SKM-1 (cell line): ENCODE results near the gene DNMT3A.

Experiments
- DNase-seq: peaks from one replicate; lab custom pipeline; 2025; ENCODE audit not compliant: unreplicated experiment; lab: John Stamatoyannopoulos, UW

Gene DNMT3A

DNA sequence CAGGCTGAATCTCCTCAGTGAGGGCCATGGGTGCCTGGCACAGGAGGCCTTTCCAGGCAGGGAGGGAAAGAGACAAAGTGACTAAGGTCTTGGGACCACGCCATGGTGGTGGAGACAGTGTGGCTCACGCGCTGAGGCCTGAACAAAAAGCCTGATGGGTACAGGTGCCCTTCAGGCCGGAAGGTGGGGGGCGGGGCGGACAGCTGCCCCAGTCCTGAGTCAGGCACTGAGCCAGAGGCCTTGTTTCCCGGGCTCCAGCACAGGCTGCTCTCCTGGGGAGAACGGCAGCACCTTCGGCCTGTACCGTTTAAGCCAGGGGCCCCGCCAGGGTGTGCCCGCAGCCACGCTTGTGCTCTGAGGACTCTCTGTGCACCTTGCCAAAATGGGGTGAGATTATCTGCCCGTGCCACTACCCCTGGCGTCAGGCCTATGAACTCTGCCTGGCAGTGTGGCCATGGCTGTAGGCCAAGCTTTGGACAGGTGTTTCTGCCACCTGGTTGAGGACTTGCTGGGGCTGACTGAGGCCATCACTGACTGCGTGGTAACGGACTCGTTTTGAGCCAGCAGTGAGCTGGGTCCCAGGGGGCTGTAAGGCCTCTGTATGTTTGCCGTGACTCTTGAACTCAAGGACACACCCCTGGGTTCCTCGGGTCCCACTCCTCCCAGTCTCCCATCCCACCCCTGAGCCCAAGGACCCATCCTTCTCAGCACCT is 31.7 kb upstream of the DNMT3A start:
- DNase-seq = no peak

DNA sequence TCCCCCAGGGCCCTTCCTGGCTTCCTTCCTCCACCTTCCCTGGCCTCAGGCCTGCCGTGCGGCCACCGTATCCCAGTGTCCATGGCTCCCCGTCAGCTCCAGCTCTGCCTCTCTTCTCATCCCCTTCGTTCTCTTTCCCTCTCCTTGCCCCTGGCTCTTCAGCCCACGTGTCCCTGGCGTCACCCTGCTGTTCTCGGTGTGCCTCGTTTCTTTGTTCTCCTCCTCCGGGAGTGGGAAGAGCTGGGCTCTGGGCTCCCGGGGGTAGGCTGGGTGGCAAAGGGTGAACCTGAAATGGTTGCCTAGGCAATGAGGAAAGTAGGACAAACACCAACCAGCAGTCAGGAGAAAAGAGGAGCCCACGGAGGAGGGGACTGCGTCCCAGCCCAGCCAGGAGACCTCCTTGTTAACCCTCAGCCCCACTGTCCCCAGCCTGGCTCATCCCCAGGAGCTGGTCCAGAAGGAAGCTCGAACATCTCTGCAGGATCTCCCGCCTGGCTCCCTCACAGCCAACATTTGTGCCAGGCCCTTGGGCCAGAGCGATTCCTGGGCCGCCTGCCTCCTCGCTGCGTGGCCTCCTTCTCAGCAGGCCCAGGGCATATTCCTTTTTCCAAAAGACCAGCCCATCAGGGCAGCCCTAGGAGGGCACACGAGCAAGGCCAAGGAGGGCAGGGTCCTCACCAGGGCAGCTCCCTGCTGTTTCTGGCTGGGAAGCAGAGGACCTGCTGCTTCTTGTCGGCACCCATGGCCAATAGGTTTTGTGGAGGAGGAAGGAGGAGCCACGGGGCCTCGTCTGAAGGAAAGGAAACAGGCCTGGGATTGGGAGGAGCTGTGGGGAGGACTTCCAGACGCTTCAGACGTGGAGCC is 30.9 kb upstream of the DNMT3A start:
- no peak for DNase-seq

DNA sequence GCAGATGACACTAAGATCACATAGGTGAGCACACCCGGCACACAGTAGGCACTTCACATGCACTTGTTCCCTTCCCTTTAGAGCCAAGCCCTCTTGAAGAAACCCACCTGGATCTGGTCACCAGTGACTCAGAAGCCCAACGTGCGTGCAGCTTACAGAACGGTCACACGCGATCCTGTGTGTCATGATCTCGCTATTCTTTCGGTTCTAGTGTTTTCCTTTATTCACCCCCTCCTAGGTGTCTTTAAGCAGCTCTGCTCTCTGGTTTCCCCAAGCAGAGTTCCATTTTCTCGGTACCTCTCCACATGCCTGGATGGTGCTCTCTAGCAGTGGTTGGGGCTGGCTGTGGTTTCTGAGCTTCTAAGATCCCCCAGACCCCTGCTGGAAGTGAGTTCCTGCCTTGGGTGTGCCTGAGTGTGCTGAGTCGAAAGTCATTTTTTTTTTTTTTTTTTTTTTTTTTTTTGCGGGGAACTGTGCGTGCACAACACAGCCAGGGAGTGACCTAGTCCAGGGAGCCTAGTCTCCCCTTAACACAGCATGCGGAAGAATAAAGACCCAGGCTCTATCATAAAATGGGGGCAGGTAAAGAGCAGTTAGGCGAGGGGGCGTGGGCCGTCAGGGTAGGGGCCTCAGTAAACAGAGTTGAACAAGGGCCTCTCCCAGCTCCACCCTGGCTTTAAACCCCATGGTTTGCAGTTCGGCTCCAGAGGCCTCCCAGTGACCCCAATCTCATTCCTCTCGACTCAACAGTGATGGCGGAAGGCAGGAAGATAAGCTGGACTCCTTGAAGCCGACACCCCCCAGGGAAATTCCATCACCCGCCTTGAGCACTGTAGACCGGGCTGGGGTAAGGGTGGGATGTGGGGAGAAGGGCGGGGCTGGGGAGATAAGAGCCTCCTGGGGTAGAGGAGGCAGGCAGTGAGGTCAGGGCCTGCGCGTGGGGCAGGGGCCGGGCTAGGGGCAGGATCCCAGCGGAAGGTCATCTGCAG is 29.8 kb upstream of the DNMT3A start:
- no peak for DNase-seq

DNA sequence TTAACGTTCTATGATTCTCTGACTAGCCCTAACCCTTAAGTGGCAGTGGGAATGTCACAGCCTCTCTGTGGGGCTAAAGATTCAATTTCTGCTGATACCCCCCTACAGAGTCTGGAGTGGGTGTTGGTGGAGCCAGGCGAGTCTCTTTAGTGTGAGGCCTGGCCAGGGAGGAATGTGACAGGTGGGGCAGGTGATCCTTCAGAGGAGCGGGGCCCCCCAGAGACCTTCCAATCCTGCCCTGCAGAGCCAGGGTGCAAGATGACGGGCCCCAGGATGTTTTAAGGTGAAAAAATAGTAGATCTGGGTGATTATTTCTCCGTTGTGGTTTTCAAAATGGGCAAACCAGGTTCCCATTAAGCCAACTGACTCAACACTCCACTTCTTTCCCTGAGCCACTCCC is 28.2 kb upstream of the DNMT3A start:
- no peak for DNase-seq

DNA sequence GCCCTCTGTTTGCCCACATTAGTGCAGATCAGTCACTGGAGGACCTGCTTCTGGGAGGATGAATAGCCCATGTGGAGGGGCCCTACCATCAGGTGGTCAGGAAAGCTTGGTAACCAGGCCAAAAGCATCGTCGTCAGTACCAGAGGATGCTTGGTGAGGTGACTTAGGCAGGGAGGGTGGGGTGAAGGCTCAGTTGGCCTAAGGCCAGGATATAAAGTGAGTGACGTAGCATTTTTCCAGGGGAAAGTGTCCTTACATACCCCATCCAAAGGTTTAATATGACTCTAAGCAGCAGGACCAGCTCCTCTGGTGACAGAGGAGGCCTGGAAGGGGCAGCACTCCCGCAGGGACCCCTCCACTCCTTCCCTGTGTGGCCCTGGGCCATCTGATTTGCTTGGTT is 27.7 kb upstream of the DNMT3A start:
- no peak for DNase-seq

DNA sequence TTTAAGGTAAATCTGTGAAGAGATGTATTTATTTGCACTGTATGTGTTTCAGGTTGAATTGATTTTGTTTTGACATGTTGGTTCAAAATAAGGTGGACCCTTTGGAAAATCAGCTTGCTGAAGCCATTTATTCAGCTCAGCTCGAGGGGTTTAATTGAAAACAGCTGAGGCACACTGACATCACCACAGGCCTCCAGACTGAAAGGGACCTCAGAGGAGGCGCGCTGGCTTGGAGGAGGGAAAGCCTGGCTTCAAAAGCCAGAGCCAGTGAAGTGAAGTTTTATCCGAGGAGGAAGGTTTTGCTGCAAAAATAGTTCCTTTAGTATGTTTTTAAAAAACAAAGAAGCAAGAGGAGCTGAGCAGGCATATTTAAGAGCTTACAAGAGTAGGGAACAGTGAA is 26.9 kb upstream of the DNMT3A start:
- no peak for DNase-seq

DNA sequence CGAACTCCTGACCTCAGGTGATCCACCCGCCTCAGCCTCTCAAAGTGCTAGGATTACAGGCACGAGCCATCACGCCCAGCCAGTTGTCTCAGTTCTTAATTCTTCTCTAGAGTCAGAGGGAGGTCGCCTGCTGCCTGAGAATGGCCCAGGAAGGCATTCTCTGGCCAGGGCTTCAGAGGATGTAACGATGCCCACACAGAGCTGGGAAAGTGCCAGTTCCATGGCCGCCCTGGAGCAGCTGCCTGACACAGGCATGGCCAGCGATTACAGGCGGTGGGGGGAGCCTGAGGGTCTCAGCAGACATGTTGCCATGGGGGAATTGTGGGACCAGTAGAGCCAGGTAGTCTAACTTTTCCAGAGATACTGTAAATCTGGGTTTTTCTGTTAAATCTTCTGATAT is 25.6 kb upstream of the DNMT3A start:
- no peak for DNase-seq

DNA sequence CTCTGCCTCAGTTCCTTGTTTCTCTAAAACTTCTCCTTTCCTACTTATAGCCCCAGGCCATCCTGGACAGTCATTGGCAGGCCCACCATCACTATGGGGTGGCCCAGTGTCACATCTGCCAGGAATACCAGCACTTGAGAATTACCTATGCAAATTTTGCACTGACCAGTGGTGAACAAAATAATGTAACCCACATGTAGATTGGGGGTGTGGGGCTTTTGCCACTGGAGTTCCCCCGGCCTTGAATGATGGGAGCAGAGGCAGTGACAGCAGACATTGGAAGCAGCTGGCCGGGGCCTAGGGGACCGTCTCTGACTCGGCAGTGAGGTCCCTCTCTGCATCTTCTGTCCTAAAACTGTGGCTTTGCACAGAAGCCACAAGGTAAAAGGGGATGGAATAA is 24.9 kb upstream of the DNMT3A start:
- no peak for DNase-seq

DNA sequence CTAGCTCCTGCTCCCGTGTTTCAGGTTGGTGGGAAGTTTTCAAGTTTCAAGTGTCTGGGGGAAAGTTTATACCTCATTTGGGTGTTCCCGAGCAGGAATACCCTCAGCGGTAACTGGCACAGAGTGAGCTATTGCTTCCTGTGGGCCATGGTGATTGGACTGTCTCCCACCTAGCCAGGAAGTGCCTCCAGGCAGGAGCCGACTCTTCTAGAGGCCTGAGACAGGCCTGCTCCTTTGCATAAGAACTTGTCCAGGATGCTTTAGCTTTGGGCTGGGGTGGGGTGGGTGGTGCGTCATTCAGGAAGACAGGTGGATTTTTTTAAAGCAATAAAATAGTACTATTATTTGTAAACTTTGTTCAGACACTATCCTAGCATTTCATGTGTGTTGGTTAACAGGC is 23.5 kb upstream of the DNMT3A start:
- DNase-seq = no peak

DNA sequence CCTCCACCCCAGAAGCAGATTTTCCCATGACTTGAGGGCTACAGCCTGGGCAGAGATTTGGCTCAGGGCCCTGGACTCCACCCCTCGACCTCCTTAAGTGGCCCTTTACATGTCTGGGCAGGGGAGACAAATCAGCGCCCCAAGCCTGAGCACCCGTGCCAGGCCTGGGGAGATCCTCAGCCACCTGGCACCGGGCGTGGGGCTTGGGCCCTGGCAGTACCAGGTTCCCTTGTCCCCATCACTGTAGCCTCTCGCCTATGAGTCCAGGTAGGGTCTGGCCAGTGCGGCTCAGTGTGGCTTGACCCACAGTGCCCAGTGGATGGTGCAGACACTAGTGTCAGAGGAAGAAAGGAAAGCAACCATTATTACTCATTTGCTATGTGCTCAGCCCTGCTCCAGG is 22.0 kb upstream of the DNMT3A start:
- DNase-seq = no peak

DNA sequence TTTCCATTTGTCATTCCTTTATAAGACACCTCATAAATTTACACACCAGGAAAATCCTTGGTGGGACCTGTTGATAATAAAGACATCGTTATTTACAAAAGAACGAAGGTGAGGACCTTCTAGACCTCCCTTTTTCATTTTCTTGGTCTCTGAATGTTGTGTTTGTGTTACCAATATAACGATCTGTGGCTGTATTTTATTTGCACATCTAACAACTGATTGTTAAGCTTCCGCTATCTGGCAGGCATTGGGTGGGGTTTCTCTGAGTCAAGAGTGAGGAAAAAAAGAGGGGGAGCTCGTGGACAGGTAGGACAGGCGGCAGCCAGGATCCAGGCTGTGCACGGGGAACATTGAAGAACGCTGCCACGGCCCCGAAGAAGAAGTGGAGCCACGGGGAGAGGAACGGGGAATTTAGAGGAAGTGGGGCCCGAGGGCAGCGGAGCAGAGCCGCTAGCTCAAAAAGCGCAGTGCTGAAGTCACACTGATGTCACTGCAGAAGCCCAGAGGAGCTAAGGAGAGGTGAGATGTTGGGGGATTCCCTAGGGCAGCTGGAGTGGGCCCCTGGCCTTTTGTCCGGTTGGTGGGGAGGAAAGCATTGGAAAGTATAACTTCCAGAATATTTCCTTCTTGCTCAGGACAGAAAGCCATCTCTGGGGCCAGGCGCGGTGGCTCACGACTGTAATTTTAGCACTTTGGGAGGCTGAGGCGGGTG is 20.9 kb upstream of the DNMT3A start:
- DNase-seq = peak; percentile 36

DNA sequence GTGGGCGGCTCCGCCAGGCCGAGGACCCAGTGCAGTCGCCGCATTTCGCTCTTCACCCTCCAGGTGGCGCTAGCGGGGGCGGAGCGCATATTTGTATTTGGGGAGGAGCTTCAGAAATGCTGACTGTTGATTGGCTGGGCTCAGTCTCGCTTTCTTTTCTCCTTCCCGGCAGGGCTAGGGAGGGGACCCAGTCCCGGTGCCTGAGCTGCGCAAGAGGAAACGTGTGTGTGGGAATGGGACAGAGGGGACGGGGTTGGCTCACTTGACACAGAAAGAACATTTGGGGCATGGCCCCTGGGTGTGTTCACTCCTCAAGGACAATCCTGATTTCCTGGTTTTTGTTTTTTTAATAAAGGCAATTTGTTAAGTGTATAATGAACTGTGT is 20.3 kb upstream of the DNMT3A start:
- DNase-seq = peak; percentile 95

DNA sequence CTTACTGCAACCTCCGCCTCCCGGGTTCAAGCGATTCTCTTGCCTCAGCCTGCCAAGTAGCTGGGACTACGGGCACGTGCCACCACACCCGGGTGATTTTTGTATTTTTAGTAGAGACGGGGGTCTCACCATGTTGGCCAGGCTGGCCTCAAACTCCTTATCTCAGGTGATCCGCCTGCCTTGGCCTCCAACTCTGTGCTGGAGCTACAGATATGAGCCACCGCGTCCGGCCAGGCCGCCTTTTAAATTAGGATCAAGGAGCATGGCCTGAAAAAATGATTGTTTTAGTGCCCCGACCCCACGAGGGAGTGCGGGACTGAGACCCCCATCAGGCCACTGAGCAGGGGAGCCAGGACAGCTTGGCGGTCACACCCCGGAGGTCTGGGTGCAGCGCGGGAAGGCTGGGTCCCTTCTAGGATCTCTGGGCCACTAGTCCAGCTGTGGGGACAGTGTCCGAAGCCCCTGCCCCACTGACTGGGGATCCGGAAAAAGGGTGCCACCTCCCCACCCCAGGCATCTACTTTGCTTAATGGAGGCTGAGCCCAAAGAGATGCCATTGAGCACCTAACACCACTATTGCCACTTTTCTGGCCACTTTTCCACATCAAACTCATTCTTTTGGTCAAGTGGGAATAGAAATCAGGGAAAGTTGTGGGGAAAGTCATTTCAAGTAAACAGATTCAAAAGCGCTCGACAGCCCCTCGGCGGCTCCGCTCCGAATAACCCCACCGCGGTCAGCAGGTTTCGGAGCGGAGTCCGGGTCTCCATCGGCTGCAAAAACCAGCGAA is 19.7 kb upstream of the DNMT3A start:
- no peak for DNase-seq

DNA sequence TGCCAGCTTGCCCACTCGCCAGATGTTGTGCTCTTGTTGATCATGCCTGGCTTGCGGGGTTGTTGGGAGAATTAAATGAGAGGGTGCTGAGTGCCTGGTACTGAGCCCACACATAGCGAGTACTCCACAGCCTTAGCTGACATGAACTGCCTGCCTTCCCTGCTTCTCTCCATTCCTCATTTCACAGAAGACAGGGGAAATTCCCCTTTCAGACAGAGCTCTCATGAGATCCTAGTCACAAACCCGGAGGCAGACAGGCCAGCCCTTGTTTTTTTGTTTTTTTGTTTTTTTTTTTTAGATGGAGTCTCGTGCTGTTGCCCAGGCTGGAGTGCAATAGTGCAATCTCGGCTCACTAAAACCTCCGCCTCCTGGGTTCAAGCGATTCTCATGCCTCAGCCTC is 17.1 kb upstream of the DNMT3A start:
- DNase-seq = no peak

DNA sequence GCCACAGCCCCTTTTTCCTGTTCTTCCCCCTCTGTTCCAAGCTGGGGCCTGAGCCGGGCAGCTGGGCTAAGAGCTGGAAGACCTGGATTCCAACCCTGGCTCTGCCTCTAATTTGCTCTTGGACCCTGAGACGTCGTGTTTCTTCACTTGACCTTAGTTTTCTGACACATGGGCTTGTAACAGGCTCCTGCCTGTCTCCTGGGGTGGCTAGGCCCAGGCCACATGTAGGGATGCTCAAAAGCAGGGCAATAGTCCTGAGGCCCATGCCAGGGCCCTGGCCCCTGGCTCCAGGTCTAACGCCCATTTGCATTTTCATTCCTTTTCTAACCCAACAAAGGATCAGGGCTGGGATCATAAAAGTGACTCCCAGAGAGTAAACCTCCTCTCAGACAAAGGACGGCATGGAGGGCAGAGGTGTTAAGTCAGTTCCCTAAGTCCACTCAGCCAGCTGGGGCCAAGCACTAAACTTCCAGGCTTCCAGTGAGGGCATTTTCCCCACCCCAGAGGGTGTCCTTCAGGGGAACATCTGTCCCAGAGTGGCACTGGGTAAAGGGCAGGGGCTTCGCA is 16.6 kb upstream of the DNMT3A start:
- no peak for DNase-seq

DNA sequence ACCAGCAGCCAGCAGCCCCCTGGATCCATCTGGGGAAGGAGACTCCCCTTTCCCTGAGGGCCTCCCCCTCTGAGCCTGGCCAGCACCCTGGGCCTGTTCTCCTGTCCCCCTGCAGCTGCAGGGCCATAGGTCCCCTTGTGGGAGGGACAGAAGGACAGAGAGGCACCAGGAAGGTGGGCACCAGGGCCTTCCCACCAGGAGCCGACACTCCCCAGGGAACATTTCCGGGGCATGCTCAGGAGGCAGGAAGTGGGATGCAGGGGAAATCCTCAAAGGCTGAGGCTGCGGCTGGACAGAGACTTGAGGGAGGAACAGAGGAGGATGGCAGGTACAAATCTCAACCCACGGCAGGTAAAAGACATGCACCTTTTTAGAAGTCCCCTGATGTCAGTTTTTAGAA is 14.4 kb upstream of the DNMT3A start:
- DNase-seq = no peak

DNA sequence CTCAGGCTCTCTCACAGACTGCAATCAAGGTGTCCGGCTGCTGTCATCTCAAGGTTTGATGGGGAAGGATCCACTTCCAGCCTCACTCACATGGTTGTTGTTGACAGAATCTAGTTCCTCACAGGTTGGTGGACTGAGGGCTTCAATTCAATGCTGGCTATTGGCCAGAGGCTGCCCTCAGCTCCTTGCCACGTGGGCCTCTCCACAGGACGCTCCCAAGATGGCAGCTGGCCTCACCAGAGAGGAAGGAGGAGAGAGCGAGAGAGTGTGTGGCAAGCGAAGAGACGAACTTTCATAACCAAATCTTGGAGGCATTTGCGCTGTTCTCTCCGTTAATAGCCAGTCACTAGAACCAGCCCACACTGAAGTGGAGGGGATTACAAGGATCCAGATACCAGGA is 13.5 kb upstream of the DNMT3A start:
- no peak for DNase-seq

DNA sequence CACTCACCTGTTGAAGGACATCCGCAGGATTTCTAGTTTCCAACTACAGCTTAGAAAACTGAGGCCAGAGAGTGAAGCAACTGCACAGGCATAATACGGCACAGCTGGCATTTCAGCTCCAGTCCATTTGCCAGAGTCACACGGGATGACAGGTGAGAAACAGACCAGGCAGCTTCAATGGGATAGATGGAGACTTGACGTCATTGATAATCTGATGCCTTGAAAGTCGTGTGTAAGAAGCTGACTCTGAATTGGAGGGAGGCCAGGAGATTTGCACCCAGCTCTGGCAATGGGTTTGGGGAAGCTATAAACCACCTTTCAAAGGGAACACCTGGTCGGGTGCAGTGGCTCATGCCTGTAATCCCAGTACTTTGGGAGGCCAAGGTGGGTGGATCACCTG is 12.4 kb upstream of the DNMT3A start:
- no peak for DNase-seq

DNA sequence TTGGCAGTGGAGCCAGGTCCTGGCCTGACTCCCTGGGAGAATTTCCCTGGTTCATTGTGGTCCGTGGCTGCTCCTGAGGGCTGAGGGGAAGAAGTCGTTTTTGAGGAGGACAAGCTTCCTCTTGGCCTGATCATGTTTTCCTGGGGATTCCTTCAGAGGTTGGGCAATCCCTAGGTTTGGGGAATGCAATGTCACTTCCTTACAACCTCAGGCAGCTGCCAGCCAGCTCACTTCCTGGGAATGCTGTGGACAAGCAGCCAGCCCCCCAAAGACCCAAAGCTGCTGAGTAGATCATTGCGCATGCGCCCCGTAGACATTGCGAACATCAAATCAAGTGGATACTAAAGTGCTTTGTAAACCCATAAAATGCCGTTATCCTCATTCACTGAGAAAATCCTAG is 7.7 kb upstream of the DNMT3A start:
- DNase-seq = no peak

DNA sequence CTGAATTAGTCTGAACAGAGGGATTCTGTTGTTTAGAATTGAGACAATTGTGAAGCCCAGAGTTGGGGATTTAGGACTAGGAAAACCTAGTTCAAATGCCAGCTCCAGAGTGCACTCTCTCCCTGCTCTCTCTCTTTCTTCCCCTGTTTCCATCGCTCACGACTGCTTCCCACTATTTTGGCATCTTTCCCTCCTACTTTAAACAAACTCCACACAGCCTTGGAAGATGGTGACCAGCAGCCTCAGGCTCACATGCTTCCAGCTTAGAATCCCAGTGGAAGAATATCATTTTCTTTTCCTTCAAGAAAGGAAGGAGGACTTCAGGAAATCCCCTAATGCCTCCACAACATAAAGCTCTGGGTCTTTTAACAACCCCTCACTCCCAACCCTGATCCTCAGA is 6.1 kb upstream of the DNMT3A start:
- no peak for DNase-seq
